GM12874 (cell line): ENCODE data around the gene HDAC4.

ENCODE experiments used
- CTCF ChIP-seq: IDR thresholded peaks from 2 replicates; pipeline ENCODE4 v1.5.1; 2011; ENCODE audit warnings: low read depth, mild to moderate bottlenecking, control low read depth, low read length, moderate library complexity; ENCODE audit not compliant: insufficient read depth

HDAC4 gene

GRCh38 chr2:239383759-239384156 is 17.1 kb downstream of the HDAC4 start:
- no peak for TF ChIP-seq CTCF

DNA sequence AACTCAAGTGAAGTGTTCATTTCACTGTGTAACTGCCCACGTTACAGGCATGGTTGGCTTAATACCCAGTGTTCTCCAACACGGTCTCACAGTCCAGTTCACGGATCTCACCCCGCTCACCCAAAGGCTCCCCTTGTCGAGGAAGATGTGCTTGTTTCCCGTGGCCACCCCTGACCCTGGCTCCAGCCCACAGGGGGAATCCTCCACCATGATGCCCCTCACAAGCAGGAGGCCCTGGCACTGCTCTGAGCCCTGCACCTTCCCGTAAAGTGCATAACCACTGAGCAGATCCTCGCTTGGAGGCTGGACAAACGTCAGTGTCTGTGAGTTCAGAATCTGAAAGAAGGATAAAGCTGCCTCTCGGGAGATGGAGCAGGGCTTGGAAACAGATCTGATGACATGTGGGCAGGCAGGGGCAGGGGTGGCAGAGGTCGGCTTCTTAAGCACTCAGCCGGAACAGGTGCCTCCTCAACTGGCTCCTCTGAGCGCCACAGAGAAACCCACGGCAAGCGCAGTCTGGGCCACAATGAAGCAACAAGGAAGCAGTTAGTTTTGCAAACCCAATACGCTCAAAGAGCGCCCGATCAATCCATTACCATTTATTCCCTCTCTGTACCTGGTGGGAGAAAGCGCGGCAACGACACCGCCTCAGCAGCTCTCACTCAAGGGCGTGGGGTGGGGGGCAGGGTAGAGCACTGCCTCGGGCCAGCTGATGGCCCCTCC is 17.6 kb downstream of the HDAC4 start:
- no peak for TF ChIP-seq CTCF

GRCh38 chr2:239382384-239382880 is 18.4 kb downstream of the HDAC4 start:
- TF ChIP-seq CTCF, result no peak

GRCh38 chr2:239381709-239382134 is 19.1 kb downstream of the HDAC4 start:
- TF ChIP-seq CTCF, result no peak

GRCh38 chr2:239380831-239381708 is 19.8 kb downstream of the HDAC4 start:
- TF ChIP-seq CTCF, result no peak

DNA sequence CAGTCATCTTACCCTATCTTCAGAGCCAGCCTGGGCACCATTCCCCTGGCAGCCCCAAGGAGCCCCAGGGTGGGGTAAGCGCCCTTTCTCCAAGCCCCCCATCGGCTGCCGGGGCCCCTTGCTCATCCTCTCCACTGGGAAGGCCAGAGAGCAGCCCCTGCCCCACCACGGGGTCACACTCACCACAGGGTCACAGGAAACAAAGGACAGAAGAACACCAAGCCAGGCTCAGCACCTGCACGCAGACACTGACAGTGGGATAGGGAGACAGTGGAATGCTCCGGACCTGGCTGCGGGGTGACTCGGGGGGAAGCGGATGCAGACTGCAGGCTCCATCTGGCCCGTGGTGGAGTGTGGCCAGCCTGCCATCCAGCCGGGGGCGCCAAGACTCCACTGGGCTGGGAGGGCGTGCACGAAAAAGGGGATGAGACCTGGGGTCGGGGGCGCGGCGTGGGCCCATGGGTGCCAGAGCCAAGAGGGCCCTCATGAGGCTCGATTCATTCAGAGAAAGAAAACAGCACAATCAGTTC is 21.1 kb downstream of the HDAC4 start:
- TF ChIP-seq CTCF, result no peak

- TF ChIP-seq CTCF, result no peak
Observed at GRCh38 chr2:239378918-239379640, 21.7 kb downstream of the HDAC4 start.
